IMR-90 (cell line): ENCODE data around the gene MYT1.

ENCODE experiments used
- BHLHE40 ChIP-seq: fragments of 150-350 bp; IDR thresholded peaks from 2 replicates; pipeline ENCODE4 v1.6.1; 2016; ENCODE audit warnings: mild to moderate bottlenecking, low read depth, low read length
- CEBPB ChIP-seq: IDR thresholded peaks from 2 replicates; pipeline ENCODE4 v1.6.1; 2012; ENCODE audit warnings: low read depth, low read length, improper control_type of control experiment
- CHD1 ChIP-seq: IDR thresholded peaks from 2 replicates; pipeline ENCODE4 v1.6.1; 2012; ENCODE audit warnings: low read depth, low read length, improper control_type of control experiment
- FOS ChIP-seq: fragments of 150-350 bp; IDR thresholded peaks from 2 replicates; pipeline ENCODE4 v1.6.1; 2016; ENCODE audit warnings: low read depth, low read length
- MAFK ChIP-seq: IDR thresholded peaks from 2 replicates; pipeline ENCODE4 v1.6.1; 2012; ENCODE audit warnings: low read depth, low read length, improper control_type of control experiment
- MAZ ChIP-seq: IDR thresholded peaks from 2 replicates; pipeline ENCODE4 v1.6.1; 2012; ENCODE audit warnings: low read depth, mild to moderate bottlenecking, low read length, improper control_type of control experiment, moderate library complexity, borderline replicate concordance
- MXI1 ChIP-seq: IDR thresholded peaks from 2 replicates; pipeline ENCODE4 v1.6.1; 2012; ENCODE audit warnings: low read depth, mild to moderate bottlenecking, low read length, moderate library complexity, borderline replicate concordance
- NFE2L2 ChIP-seq: fragments of 150-350 bp; IDR thresholded peaks from 2 replicates; pipeline ENCODE4 v1.6.1; 2016; ENCODE audit warnings: low read depth, mild to moderate bottlenecking, low read length
- POLR2A ChIP-seq: IDR thresholded peaks from 2 replicates; pipeline ENCODE4 v1.6.1; 2012; ENCODE audit warnings: mild to moderate bottlenecking, low read depth, low read length
- RAD21 ChIP-seq: IDR thresholded peaks from 2 replicates; pipeline ENCODE4 v1.6.1; 2012; ENCODE audit warnings: low read length, improper control_type of control experiment
- RFX5 ChIP-seq: IDR thresholded peaks from 2 replicates; pipeline ENCODE4 v1.8.0; 2012; ENCODE audit warnings: low read depth, mild to moderate bottlenecking, low read length, moderate library complexity
- TF ChIP-seq, protein P1 (sequence below): conservative IDR thresholded peaks from 2 replicates; pipeline ENCODE4 v1.5.1; 2012; ENCODE audit warnings: mild to moderate bottlenecking, low read depth, low read length, improper control_type of control experiment
- TF ChIP-seq, protein P2 (sequence below): fragments of 150-350 bp; IDR thresholded peaks from 2 replicates; pipeline ENCODE4 v1.6.1; 2017; ENCODE audit warnings: mild to moderate bottlenecking, antibody characterized with exemption, low read length, low read depth
- TF ChIP-seq, protein P3 (sequence below): fragments of 150-350 bp; IDR thresholded peaks from 2 replicates; pipeline ENCODE4 v1.6.1; 2016; ENCODE audit warnings: low read depth, mild to moderate bottlenecking, low read length, moderate library complexity, borderline replicate concordance

DNA sequence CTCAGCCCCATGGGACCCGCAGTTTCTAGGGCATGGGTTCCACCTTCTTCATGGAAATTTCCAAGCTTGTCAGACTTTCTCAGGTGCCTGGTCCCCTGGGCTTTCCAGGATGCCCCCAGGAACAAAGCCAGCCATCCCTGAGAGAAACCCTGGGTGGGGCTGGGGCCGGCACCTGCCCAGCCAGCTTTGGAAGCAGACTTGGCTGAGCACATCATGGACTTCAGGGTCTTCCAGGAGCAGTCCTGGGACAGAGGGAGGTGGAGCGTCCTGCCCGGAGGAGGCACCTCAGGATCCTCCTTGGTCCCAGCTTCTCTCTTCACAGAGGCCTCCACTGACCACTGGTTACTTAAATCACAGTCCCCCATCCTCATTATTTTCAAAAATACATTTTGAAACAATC is 13.5 kb downstream of the MYT1 start:
- TF ChIP-seq, protein P1, sequence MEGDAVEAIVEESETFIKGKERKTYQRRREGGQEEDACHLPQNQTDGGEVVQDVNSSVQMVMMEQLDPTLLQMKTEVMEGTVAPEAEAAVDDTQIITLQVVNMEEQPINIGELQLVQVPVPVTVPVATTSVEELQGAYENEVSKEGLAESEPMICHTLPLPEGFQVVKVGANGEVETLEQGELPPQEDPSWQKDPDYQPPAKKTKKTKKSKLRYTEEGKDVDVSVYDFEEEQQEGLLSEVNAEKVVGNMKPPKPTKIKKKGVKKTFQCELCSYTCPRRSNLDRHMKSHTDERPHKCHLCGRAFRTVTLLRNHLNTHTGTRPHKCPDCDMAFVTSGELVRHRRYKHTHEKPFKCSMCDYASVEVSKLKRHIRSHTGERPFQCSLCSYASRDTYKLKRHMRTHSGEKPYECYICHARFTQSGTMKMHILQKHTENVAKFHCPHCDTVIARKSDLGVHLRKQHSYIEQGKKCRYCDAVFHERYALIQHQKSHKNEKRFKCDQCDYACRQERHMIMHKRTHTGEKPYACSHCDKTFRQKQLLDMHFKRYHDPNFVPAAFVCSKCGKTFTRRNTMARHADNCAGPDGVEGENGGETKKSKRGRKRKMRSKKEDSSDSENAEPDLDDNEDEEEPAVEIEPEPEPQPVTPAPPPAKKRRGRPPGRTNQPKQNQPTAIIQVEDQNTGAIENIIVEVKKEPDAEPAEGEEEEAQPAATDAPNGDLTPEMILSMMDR = no peak
- TF ChIP-seq POLR2A = no peak
- TF ChIP-seq, protein P2, sequence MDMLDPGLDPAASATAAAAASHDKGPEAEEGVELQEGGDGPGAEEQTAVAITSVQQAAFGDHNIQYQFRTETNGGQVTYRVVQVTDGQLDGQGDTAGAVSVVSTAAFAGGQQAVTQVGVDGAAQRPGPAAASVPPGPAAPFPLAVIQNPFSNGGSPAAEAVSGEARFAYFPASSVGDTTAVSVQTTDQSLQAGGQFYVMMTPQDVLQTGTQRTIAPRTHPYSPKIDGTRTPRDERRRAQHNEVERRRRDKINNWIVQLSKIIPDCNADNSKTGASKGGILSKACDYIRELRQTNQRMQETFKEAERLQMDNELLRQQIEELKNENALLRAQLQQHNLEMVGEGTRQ = no peak
- no peak for TF ChIP-seq MAFK
- no peak for TF ChIP-seq BHLHE40
- no peak for TF ChIP-seq MXI1
- TF ChIP-seq CEBPB = no peak
- TF ChIP-seq MAZ = no peak
- TF ChIP-seq RAD21 = no peak
- no peak for TF ChIP-seq NFE2L2
- no peak for TF ChIP-seq RFX5
- TF ChIP-seq, protein P3, sequence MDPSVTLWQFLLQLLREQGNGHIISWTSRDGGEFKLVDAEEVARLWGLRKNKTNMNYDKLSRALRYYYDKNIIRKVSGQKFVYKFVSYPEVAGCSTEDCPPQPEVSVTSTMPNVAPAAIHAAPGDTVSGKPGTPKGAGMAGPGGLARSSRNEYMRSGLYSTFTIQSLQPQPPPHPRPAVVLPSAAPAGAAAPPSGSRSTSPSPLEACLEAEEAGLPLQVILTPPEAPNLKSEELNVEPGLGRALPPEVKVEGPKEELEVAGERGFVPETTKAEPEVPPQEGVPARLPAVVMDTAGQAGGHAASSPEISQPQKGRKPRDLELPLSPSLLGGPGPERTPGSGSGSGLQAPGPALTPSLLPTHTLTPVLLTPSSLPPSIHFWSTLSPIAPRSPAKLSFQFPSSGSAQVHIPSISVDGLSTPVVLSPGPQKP = no peak
- TF ChIP-seq CHD1 = no peak
- no peak for TF ChIP-seq FOS
